Left ventricle myocardium inferior (tissue), 1 donor: ENCODE results near the gene SQOR. TPM values are rescaled to one million over a fixed set of nuclear protein-coding genes. Genes with fewer than 3 reads are reported as not detected.

Source experiments
- DNase-seq: peaks from one replicate; pipeline ENCODE4 v3.0.0-alpha.2; 2020
- H3K27ac ChIP-seq: fragments of 200-600 bp; replicated peaks from 2 replicates; pipeline ENCODE4 v1.8.0; 2021
- H3K27me3 ChIP-seq: fragments of 200-600 bp; 2 replicates; pipeline ENCODE4 v1.8.0; 2021; ENCODE audit warnings: low read depth
- H3K36me3 ChIP-seq: fragments of 200-600 bp; 2 replicates; pipeline ENCODE4 v1.8.0; 2021
- H3K4me1 ChIP-seq: fragments of 200-600 bp; 2 replicates; pipeline ENCODE4 v1.8.0; 2021
- H3K4me3 ChIP-seq: fragments of 200-600 bp; 2 replicates; pipeline ENCODE4 v1.8.0; 2021; ENCODE audit warnings: mild to moderate bottlenecking, moderate library complexity
- H3K9me3 ChIP-seq: fragments of 200-600 bp; replicated peaks from 2 replicates; pipeline ENCODE4 v1.8.0; 2021
- intact Hi-C: fragments of 100-400 bp; cut with micrococcal nuclease; formaldehyde crosslinking; loops from one replicate; pipeline ENCODE4 v1.11.0; 2022
- total RNA-seq: library from RNA; stranded (reverse); fragmentation: NEBNext Ultra II Directional; extraction: Animal tissue kit (Norgen Biotek cat#: 25700); gene quantifications from one replicate; pipeline ENCODE4 v1.2.1, GENCODE V29; 2021
- TF ChIP-seq, protein P1 (sequence below): fragments of 200-600 bp; IDR thresholded peaks from 2 replicates; pipeline ENCODE4 v1.8.0; 2021; ENCODE audit warnings: antibody characterized with exemption, mild to moderate bottlenecking, borderline replicate concordance
- donor health status: DM: no; HTN: yes; CAD: no; lungs with severe emphysema.

Gene SQOR
- total RNA-seq, 1 donor from 2014 or later, result 16.5 TPM

DNA sequence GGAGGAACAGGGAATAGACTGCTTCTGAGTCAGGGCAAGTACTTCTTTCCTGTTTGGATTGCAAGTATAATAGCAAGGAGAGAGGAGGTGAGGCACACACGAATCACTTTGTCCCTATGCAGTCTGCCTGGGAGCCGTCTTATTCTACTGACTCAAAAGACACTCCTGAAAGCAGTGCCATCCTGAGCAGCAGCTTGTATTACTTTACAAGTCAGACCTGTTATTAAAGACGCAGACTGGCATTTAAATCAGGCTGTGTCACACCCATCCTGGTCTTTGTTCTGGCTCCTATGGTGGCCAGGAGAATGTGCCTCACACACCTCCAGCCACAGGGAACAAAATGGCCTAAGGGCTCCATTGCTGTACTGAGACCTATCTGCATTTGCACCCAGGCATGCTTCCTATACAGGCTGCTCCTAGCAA lies 17.9 kb upstream of the SQOR start:
- no peaks in the 10 kb centered on the region for H3K27me3 ChIP-seq
- H3K9me3 ChIP-seq, result no peaks in the 10 kb centered on the region
- TF ChIP-seq, protein P1, sequence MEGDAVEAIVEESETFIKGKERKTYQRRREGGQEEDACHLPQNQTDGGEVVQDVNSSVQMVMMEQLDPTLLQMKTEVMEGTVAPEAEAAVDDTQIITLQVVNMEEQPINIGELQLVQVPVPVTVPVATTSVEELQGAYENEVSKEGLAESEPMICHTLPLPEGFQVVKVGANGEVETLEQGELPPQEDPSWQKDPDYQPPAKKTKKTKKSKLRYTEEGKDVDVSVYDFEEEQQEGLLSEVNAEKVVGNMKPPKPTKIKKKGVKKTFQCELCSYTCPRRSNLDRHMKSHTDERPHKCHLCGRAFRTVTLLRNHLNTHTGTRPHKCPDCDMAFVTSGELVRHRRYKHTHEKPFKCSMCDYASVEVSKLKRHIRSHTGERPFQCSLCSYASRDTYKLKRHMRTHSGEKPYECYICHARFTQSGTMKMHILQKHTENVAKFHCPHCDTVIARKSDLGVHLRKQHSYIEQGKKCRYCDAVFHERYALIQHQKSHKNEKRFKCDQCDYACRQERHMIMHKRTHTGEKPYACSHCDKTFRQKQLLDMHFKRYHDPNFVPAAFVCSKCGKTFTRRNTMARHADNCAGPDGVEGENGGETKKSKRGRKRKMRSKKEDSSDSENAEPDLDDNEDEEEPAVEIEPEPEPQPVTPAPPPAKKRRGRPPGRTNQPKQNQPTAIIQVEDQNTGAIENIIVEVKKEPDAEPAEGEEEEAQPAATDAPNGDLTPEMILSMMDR, result no peak
- DNase-seq, result no peak
- H3K4me3 ChIP-seq, result no peak overlapping the region
- no peaks in the 10 kb centered on the region for H3K36me3 ChIP-seq
- intact Hi-C loops, result no loop called here
- no peaks in the 10 kb centered on the region for H3K4me1 ChIP-seq
- H3K27ac ChIP-seq, result no peak overlapping the region

DNA sequence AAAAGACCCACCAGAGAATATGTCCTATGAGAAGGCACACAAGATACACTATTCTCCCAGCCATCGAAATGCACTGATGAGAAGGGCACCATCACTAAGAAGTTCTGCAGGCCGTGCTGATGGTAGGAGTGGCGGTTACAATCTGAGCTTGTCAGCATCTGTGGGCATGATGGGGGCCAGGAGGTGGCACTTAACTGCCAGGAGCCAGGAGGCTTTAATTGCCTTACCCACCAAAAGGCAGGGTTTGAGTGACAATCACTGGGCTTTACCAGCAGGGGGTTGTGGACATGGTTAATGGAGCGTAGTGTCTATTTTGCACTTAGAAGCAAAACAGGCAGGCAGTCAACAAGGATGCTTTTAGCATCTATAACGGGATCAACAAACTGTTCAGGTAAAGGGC lies 16.0 kb upstream of the SQOR start:
- Histone ChIP-seq H3K4me3 (no peak overlapping the region), H3K27ac (no peak overlapping the region), H3K36me3 (no peaks in the 10 kb centered on the region), H3K9me3 (peaks cover 5% of the 10 kb centered on the region), H3K4me1 (no peaks in the 10 kb centered on the region), H3K27me3 (no peaks in the 10 kb centered on the region)
- DNase-seq, result no peak
- intact Hi-C loops, result no loop called here
- TF ChIP-seq, protein P1, result no peak

DNA sequence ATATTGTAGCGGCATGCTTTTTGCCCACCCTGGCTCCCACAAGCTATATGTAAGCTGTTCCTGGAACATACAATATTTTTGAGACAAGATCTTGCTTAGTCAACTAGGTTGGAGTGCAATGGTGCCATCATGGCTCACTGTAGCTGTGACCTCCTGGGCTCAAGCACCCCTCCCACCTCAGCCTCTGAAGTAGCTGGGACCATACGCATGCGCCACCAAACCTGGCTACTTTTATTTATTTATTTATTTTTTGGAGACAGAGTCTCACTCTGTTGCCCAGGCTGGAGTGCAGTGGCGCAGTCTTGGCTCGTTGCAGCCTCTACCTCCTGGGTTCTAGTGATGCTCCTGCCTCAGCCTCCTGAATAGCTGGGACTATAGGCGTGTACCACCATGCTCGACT lies 6.7 kb upstream of the SQOR start:
- TF ChIP-seq, protein P1, result no peak
- intact Hi-C loops, result no loop called here
- no peak overlapping the region for H3K4me3 ChIP-seq
- no peak for DNase-seq
- peaks cover 47% of the 10 kb centered on the region for H3K9me3 ChIP-seq
- no peaks in the 10 kb centered on the region for H3K36me3 ChIP-seq
- no peaks in the 10 kb centered on the region for H3K27me3 ChIP-seq
- H3K4me1 ChIP-seq, result peaks cover 8% of the 10 kb centered on the region
- no peak overlapping the region for H3K27ac ChIP-seq

DNA sequence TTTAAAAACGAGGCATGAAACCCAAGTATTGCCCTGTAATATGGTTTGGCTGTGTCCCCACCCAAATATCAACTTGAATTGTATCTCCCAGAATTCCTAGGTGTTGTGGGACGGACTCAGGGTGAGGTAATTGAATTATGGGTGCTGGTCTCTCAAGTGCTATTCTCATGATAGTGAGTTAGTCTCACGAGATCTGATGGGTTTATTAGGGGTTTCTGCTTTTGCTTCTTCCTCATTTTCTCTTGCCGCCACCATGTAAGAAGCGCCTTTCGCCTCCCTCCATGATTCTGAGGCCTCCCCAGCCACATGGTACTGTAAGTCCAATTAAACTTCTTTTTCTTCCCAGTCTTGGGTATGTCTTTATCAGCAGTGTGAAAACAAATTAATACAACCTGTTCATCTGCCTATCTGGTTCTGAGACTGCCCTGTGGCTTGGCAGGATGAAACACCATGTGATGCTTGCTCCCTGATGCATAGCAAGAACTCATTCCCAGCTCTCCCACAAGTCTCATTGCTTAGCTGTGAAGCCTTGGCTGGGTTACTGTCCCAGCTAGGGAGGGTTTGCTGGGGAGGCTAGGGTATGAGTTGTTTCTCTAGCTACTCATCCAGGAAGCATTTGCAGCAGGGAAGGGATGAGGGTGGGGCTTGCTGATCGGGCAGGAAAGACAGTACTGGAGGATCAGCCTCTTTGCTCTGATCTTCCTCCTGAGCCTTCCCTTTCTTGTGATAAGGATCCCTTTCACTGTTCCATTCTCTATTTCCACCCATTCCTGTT lies 3.7 kb upstream of the SQOR start:
- intact Hi-C loops, result no loop called here
- Histone ChIP-seq H3K27me3 (no peaks in the 10 kb centered on the region), H3K9me3 (peaks cover 21% of the 10 kb centered on the region), H3K4me1 (peaks cover 23% of the 10 kb centered on the region), H3K36me3 (no peaks in the 10 kb centered on the region), H3K27ac (peak overlapping the region; percentile 46), H3K4me3 (peak overlapping the region; percentile 18)
- DNase-seq, result no peak
- TF ChIP-seq, protein P1, result no peak

DNA sequence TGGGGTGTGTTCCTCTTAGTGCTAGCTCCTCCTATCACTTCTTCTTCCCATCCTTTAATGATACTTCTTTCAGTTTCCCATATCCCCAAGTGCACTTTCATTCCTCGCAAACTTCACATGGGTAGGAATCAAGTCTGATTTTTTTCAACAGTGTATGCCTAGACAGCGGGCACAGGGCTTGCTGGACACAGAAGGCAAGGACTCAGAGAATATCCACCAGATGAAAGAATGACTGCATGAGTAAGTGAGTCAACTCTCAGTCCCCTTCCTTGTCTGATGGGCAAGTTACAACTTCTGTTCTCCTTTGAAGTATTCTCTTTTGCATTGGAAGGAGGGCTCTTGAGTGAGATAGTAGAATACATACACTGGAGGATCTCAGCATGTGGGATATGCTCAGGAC lies 3.1 kb upstream of the SQOR start:
- intact Hi-C loops, result no loop called here
- Histone ChIP-seq H3K27me3 (no peaks in the 10 kb centered on the region), H3K27ac (peak overlapping the region; percentile 46), H3K9me3 (peaks cover 14% of the 10 kb centered on the region), H3K4me1 (peaks cover 30% of the 10 kb centered on the region), H3K36me3 (no peaks in the 10 kb centered on the region), H3K4me3 (peak overlapping the region; percentile 18)
- no peak for DNase-seq
- TF ChIP-seq, protein P1, result no peak
